HG03457 (cell line): Measurements from ENCODE around the gene CTNNA2.
"Not testable (repeated sequence)": the region's sequence is repeated elsewhere in the genome, so short reads cannot be mapped to it uniquely, and the experiment has no call there.

Experiments used
- ATAC-seq: cut with Tn5 transposase; IDR thresholded peaks from one replicate; pipeline ENCODE4 v1.9.1; 2021; ENCODE audit warnings: moderate number of reproducible peaks; ENCODE audit not compliant: unreplicated experiment

The CTNNA2 gene

DNA sequence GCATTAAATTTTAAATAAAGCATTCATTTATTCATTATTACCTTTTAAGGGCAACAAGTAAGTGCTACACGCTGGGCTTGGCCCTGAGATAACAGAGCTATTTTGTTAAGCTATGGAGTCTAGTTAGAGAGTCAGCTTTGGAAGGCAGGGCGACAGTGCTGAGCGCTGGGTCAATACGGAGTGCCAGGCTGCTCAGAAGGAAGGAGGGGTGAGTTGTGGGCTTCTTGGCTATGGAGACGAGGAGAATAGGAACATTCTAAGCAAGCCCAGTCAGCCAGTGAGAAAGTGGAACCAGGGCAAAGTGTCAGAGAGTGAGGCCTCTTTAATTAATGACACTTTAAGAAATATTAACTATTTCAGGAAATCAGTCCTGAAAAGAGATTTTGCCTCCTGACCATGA lies 503.3 kb downstream of the CTNNA2 start:
- ATAC-seq, result no peak

- no peak for ATAC-seq
These were observed 507.0 kb downstream of the CTNNA2 start for GRCh38 chr2:80019571-80020460.

GRCh38 chr2:80022018-80022417 lies 509.2 kb downstream of the CTNNA2 start:
- ATAC-seq, result no peak

GRCh38 chr2:80026040-80026729 lies 513.3 kb downstream of the CTNNA2 start:
- no peak for ATAC-seq

- ATAC-seq, result no peak
These were observed 515.2 kb downstream of the CTNNA2 start for GRCh38 chr2:80028051-80028450.

GRCh38 chr2:80028584-80028983 lies 515.7 kb downstream of the CTNNA2 start:
- no peak for ATAC-seq

DNA sequence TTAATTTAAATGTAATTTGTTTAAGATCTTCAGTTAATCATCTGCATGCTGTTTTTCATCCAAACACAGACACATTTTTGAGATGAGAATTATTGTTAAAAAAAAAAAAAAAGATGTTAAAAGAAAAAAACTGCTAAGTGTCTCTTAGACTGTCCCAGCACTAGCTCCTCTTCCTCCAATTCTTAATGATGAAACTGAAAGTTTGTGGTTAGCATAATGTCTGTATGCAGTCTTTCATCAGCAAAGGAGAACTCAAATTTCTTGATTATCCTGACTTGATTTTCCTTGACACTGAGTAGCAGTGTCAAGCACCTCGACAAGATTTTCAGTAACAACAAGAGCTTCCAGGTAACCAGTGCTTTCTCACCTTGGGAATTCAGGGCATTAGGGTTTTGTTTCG lies 517.3 kb downstream of the CTNNA2 start:
- ATAC-seq, result no peak

DNA sequence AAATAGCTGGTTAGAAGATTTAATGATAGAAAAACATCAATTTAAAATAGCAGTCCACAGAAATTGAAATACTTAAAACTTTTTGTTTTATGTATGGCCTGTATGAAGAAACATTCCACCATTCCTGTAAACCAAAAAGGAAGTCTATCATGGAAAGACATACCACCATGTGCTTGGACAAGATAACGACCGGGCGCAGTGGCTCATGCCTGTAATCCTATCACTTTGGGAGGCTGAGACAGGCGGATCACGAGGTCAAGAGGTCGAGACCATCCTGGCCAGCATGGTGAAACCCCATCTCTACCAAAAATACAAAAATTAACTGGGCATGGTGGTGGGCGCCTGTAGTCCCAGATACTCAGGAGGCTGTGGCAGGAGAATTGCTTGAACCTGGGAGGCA lies 519.8 kb downstream of the CTNNA2 start:
- ATAC-seq, result not testable (repeated sequence)

GRCh38 chr2:80035749-80036285 lies 523.0 kb downstream of the CTNNA2 start:
- no peak for ATAC-seq

- ATAC-seq, result no peak
These were observed 524.5 kb downstream of the CTNNA2 start for GRCh38 chr2:80037310-80037709.

DNA sequence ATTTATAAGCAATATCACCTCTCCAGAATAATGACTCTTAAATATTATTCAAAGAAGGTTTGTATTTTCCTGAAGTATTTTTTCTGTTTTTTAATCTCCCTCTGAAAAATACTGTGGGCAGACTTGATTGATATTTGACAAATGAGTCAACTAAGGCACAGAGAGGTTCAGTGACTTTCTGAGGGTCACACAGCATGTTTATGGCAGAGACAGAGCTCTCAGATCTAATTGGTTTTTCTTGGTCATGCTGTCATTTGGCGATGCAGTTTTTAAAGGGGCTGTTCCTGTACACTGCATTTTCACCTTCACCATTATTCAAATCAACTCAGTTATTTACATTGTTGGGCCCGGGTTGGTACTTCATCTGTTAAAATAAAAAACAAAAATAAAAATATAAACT lies 527.4 kb downstream of the CTNNA2 start:
- ATAC-seq, result no peak

GRCh38 chr2:80042635-80043034 lies 529.8 kb downstream of the CTNNA2 start:
- no peak for ATAC-seq

- ATAC-seq, result no peak
These were observed 535.4 kb downstream of the CTNNA2 start for GRCh38 chr2:80048296-80048695.

DNA sequence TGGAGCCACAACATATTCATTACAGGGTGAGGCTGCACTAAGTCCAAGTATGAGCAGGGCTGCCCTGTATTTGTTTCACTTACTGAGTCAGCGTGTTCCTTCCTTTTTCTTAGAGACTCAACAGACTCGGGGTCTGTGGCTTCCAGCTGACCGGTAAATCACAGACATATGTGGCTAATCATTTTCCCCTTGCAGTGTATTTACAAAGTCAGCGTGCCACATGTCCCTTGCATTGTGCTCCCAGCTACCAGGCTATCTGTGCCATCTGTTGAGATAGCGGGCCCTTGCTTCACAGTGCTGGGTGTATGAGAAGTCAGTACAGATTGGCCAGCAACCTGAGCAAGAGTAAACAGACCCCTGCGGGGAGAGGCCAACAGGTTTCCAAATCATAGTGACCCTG lies 537.4 kb downstream of the CTNNA2 start:
- ATAC-seq, result no peak

DNA sequence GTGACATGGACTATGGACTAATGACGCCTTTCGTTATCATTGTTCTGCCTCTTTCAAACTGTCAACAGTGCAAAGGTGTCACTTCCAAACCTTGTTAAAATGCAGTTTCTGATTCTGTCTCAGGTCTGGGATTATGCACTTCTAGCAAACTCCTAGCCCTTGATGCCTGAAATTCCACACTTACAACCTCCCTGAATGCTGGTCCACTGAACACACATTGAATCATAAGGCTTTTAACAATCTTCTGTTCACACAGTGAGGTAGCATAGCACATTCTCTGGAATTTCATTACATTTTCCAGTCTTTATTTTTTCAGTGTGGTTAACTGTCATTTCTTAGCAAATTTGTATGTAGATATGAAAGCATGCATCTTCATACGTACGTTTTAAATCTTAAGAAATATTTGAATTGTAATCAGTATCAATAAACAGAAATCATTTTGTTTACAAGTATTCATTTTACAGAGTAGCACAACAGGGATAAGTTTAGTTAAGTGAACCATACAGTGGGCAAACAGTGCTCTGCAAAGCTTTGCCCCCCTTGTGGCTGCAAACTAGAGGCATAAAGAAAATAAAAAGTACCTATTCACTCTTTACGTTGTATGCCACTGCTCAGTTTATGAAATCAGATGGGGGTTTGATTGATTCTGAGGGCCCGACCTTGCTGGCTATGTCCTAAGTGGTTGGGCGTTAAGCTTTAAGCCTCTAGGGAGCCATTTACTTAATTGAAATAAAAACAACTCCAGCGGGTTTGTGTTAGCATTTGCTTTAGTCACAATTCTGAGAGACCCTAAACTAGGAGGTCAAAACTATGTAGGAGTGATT lies 540.9 kb downstream of the CTNNA2 start:
- ATAC-seq, result no peak

- no peak for ATAC-seq
These were observed 541.5 kb downstream of the CTNNA2 start for GRCh38 chr2:80054346-80054675.

- no peak for ATAC-seq
These were observed 545.1 kb downstream of the CTNNA2 start for GRCh38 chr2:80057956-80058355.

DNA sequence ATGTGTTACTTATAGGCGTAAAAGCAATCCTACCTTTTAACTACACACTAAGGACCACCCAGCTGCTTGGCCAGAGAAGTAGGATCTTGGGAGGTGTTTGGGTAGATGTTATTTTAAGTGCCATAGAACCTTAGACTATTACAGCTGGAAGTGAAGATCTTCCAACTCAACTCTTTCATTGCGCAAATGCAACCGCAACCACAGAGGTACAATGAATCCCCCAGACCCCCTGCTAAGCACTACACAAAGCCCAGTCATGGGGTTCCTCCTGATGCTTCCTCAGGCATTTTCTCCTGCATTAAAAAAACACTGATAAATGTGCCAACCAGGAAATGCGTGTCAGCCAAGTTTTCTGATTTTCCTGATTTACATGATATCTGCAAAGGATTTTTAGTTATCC lies 545.7 kb downstream of the CTNNA2 start:
- no peak for ATAC-seq

DNA sequence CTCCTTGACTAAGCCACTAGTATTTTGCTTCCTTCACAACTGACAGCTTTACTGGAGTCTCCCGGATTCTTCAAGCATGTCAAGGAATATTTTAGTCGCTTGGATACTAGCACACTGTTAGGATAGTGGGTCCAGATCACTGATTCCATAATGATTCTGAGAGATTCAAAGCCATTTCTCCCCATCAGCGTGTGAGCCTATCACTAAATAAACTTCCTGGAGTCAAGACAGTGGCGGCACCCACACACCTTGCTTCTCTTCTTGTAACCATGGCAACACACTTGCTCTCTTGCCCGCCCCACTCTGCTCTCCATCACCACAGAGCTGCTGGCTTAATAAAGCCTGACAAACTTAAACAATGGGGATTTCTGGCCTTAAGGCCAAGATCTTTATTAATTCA lies 546.6 kb downstream of the CTNNA2 start:
- no peak for ATAC-seq

DNA sequence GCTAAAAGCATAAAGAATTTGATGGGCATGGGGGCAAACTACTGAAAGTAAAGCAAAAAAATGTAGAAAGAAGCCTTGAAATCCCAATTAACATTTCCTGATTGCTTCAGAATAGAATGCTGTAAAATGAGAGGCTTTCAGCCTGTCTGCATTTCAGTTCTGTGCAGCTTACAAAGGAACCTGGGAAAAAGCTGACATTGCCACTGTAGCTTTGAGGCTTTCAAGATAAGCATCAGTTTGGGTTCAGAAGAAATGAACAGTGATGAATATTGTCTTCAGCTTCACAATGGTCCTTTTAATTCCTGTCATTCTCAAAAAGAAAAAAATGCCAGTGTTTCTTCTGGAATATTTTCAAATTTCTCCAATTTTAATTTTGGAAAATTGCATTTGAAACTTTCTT lies 549.0 kb downstream of the CTNNA2 start:
- no peak for ATAC-seq

DNA sequence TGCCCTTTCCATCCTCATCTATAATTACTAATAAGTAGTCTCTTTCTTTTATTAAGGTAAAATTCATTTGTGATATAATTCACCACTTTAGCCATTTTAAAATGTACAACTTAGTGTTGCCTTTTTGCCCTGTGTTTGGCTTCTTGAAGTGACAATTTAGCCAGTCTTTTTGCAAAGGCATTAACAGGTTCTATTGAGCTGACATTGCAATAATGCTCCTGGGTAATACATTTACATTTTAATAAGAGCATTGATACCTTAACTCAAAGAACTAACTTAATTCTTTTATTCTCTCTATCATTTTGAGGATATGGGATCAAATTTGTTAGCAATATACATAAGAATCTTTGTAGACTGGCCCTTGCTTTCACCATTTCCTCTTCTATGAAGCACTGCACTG lies 549.4 kb downstream of the CTNNA2 start:
- no peak for ATAC-seq
